C4-2B (cell line): Measurements from ENCODE around the gene PGA3.

Experiments used
- ZFX ChIP-seq: fragments of 450-650 bp; IDR thresholded peaks from 2 replicates; pipeline ENCODE4 v1.6.1; 2017
- TF ChIP-seq, protein P1 (sequence below): fragments of 450-650 bp; conservative IDR thresholded peaks from 2 replicates; pipeline ENCODE4 v1.5.1; 2017; ENCODE audit warnings: mild to moderate bottlenecking

DNA sequence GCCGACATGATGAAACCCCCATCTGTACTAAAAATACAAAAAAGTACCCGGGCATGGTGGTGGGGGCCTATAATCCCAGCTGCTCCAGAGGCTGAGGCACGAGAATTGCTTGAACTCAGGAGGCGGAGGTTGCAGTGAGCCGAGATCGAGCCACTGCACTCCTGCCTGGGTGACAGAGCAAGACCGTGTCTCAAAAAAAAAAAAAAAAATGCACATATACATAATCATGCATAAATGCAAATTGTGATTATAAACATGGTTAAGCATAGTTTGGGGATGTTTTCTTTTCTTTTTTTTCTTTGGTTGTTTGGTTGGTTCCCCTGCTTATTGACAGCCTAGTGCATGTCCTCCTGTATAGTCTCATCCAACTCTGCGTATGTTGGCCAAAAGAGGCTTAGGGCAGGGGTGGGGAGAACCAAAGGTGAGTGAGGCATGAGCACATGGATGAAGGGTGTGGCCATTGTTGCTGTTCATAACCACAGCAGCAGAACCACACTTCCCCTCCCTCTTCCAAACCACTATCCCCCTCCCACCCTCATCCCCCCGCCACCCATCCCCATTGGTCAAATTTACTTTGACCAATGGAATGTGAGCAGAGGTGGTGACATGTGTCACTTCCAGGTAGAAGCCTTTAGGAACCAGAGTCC is 35.1 kb upstream of the PGA3 start:
- TF ChIP-seq, protein P1, sequence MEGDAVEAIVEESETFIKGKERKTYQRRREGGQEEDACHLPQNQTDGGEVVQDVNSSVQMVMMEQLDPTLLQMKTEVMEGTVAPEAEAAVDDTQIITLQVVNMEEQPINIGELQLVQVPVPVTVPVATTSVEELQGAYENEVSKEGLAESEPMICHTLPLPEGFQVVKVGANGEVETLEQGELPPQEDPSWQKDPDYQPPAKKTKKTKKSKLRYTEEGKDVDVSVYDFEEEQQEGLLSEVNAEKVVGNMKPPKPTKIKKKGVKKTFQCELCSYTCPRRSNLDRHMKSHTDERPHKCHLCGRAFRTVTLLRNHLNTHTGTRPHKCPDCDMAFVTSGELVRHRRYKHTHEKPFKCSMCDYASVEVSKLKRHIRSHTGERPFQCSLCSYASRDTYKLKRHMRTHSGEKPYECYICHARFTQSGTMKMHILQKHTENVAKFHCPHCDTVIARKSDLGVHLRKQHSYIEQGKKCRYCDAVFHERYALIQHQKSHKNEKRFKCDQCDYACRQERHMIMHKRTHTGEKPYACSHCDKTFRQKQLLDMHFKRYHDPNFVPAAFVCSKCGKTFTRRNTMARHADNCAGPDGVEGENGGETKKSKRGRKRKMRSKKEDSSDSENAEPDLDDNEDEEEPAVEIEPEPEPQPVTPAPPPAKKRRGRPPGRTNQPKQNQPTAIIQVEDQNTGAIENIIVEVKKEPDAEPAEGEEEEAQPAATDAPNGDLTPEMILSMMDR = no peak
- TF ChIP-seq ZFX = no peak
